ENCODE data around the gene ADGRA1.
"Not testable (repeated sequence)": the region's sequence is repeated elsewhere in the genome, so short reads cannot be mapped to it uniquely, and the experiment has no call there.

ADGRA1 gene

DNA sequence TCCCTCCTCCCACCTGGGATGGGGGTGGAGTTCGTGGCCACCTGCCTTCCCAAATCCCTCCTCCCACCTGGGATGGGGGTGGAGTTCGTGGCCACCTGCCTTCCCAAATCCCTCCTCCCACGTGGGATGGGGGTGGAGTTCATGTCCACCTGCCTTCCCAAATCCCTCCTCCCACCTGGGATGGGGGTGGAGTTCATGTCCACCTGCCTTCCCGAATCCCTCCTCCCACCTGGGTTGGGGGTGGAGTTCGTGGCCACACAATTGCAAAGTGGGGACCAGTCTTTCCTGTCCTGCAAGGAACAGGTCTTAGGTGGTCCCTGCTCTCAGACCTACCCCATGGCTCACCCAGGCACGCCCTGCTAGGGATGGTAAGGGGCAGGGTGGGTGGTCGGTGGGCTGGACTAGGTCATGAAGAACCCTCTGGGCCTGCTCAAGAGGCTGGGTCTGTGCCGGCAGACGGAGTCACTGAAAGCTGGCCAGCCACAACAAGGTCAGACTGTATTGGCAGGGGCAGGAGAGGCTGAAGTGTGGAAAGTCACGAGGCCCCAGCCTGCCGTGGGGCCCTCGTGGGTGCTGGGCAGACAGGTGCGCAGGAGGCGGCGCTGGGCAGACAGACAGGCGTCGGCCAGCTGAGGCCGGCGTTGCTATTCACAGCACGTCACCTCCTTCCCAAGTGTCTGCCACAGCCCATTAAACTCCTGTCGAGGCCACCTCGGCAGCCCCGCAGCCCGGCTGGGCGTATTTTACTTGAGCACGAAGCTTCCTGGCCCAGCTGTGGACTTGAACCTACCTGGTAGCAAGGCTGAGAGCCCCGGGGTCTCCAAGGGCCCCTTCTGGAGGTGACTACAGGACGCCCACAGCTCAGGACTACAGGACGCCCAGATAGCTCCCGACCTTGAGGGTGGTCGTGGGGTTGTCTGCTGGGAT lies 76.4 kb downstream of the ADGRA1 start:
- DNase-seq (ENCODE audit: low spot score): no peak

GRCh38 chr10:133164816-133165555 lies 77.3 kb downstream of the ADGRA1 start:
- no peak for DNase-seq (ENCODE audit: low spot score)

DNA sequence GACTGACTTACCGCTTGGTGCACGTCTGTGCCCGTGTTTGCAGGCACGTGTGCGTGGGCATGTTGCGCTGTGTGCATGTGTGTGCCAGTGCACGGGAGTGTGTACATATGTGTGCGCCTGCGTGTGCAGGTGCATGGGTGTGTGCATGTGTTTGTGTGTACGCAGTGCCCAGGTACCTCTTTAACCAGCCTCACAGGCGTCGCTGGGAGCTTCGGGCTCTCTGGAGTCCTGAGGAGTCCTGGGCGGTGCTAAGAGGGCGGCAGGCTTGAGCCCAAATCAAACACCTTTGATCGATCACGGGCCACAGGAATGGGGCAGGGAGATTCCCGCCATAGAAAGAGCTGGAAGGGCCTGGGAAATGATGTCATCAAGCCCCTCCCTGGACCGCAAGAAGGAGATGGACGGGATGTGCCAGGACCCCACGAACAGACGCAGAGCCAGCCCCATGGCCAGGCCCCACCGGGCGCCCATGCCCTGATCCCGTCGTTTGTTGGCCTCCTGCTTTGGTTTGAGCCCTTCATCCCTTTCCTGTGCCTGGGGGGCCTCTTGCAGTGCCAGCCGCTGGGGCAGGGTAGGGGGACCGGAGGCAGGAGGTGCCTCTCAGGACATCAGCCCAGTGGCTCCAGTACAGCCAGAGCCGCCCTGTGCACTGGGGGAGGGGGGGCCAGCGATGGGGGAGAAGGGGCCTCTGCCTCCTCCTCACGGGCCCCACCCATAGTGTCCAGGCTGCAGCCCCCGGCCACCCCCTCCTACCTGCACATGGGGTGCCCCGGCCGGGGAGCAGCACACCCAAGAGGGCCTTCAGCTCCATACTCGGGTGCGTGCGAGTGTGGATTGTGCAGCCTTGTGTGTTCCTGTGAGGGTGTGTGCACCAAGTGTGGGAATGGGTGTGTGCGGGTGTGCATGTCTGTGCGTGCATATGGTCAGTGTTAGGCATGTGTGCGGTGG lies 78.1 kb downstream of the ADGRA1 start:
- no peak for DNase-seq (ENCODE audit: low spot score)

DNA sequence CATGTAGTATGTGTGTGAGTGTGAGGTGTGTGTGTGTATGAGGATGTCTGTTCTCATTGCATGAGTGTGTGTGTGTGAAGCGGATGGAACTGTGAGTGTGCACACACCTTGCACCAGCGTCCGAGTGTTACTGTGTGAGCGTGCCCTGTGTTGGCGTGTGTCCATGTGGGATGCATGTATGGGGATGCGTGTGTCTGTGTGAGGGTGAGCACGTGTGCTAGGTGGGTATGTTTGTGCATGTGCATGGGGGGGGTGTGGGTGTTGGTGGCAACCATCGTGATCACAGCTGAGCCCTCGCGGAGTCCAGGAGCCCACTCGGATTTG lies 78.7 kb downstream of the ADGRA1 start:
- no peak for DNase-seq (ENCODE audit: low spot score)

DNA sequence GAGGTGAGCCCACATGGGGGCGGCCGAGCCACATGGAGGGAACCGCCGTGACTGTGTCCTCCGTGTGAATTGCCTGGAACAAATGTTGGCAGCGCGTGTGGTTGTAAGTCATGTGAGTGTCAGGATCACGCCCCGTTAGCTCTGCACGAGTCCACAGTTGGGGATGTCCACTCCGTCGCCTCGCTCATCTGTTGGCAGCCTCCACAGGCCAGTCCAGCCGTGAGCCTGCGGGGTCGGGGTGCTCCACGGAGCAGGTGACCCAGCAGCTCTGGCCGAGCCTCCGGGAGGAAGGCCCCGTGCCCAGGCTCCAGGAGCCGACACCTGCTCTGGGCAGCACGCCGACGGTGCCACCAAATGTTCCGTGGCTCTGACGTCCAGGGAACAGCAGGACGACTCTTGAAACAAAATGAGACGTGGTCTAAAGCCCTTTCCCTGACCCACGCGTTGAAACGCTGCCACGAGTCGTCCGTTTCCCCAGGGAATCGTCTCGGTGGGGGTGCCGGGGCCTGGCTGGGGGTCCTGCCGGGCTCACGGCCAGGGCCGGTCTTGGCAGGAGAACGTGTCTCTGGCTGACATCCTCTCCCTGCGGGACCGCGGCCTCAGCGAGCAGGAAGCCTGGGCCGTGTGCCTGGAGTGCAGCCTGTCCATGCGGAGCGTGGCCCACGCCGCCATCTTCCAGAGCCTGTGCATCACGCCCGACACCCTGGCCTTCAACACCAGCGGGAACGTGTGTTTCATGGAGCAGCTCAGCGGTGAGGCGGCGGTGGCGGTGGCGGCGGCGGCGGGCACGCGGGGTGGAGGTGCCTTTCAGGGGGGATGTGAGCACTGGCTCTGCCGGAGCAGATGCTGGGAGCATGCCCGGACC lies 79.3 kb downstream of the ADGRA1 start:
- no peak for DNase-seq (ENCODE audit: low spot score)

DNA sequence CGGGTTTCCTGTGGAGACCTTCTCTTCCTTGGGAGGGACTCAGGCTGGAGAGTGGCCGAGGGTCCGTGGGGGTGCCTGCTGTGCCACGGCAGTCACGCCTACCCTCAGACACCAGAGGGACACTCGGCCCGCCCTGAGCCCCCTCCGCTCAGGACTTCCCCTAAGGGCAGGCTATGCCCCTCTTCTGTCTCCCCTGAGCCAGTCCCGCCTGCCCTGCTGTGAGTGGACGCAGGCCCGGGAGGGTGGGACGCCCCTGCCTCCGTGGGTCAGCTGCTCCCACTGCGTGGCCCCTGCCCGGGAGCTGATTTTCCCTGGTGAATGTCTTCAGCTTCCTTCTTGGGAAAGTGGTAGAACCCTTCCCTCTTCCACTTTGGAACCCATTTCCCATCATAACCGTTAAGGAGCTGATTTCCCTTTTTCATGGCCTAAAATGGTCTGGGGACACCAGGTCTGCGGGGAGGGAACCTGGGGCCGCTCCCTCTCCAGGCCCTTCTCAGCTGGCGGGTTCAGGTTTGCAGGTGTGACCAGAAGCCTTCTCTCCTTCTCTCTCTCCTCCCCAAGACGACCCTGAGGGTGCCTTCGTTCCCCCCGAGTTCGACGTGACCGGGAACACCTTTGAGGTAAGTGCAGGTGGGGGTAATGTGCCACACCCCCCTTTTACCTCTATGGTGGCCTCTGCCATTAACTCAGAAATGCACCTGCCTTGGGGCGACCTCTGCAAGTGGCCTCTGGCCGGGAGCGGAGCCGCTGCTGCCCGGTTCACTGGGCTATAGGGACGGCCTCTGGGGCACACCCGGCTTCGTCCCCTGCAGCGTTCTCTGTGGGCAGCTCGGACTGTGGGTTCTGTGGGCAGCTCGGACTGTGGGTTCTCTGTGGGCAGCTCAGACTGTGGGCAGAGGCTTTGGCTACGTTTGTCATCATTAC lies 80.2 kb downstream of the ADGRA1 start:
- no peak for DNase-seq (ENCODE audit: low spot score)

GRCh38 chr10:133168617-133169031 lies 80.9 kb downstream of the ADGRA1 start:
- no peak for DNase-seq (ENCODE audit: low spot score)

GRCh38 chr10:133169173-133169947 lies 81.6 kb downstream of the ADGRA1 start:
- DNase-seq (ENCODE audit: low spot score): no peak

DNA sequence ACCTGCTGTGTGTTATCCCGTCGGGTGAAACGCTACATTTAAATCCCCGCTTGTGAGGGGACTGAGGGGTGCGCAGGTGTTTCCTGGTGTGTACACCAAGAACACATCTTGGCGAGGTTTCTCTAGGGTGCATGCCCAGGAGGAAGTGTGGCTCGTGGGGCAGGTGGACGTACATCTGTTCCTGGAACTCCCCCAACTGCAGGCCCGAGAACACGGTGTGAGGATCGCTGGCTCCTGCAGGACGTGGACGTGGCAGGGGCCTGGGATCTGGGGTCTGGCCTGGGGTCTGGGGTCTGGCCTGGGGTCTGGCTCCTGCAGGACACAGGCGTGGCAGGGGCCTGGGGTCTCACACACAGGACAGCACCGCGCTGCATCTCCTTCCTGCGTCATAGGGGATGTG lies 82.4 kb downstream of the ADGRA1 start:
- no peak for DNase-seq (ENCODE audit: low spot score)

DNA sequence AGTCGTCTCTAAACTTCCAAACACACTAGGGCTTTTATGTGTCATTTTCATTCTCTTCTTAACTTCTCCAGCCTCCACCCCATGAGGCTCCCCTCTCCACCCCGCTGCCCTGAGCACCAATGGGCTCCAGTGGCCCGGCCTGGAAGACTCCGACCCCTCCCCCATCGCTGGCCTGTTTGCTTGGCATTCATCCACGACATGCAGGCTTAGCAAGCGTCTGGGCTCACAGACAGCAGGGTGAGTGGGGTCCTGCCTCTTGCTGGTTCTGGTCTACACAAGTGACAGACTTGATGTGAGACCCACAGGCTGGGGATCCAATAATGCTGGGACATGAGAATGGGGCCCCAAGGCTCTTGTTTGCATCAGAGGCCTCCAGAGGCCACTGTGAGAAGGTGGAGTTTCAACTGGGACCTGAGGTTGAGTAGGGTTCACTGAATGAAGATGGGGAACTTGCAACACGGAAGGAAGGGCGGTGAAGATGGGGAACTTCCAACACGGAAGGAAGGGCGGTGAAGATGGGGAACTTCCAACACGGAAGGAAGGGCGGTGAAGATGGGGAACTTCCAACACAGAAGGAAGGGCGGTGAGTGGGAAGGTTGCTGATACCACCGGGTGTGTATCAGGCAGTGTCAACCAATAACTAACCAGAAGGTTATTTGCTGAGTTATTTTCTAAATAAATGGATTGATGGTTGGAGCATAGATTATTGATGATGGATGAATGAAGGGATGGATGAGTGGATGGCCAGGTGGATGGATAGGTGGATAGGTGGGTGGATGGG lies 86.3 kb downstream of the ADGRA1 start:
- DNase-seq (ENCODE audit: low spot score): no peak

DNA sequence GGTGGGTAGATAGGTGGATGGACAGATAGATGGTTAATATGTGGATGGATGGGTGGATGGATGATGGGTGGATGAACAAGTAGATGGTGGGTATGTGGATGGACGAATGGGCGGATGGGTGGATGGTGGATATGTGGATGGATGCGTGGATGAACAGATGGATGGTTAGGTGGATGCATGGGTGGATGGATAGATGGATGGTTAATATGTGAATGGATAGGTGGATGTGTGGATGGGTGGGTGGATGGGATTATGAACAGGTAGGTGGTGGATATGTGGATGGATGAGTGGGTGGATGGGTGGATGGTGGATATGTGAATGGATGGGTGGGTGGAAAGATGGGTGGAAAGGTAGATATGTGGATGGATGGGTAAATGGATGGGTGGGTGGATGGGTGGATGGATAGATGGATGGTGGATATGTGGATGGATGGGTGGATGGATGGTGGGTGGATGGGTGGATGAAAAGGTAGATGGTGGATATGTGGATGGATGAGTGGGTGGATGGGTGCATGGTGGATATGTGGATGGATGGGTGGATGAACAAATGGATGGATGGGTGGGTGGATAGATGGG lies 87.1 kb downstream of the ADGRA1 start:
- DNase-seq (ENCODE audit: low spot score): no peak

DNA sequence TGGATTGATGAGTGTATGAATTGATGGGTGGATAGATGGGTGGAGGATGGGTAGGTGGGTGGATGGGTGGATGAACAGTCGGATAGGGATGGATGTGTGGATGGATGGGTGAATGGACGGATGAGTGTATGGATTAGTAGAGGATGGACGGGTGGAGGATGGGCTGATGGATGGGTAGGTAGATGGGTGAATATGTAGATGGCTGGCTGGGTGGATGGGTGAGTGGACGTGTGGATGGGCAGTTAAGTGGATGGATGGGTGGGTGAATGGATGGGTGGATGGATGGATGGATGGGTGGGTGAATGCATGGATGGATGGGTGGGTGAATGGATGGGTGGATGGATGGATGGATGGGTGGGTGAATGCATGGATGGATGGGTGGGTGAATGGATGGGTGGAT lies 87.9 kb downstream of the ADGRA1 start:
- not testable (repeated sequence) for DNase-seq (ENCODE audit: low spot score)

GRCh38 chr10:133176546-133176945 lies 88.8 kb downstream of the ADGRA1 start:
- no peak for DNase-seq (ENCODE audit: low spot score)

GRCh38 chr10:133177380-133178157 lies 89.8 kb downstream of the ADGRA1 start:
- DNase-seq (ENCODE audit: low spot score): no peak

DNA sequence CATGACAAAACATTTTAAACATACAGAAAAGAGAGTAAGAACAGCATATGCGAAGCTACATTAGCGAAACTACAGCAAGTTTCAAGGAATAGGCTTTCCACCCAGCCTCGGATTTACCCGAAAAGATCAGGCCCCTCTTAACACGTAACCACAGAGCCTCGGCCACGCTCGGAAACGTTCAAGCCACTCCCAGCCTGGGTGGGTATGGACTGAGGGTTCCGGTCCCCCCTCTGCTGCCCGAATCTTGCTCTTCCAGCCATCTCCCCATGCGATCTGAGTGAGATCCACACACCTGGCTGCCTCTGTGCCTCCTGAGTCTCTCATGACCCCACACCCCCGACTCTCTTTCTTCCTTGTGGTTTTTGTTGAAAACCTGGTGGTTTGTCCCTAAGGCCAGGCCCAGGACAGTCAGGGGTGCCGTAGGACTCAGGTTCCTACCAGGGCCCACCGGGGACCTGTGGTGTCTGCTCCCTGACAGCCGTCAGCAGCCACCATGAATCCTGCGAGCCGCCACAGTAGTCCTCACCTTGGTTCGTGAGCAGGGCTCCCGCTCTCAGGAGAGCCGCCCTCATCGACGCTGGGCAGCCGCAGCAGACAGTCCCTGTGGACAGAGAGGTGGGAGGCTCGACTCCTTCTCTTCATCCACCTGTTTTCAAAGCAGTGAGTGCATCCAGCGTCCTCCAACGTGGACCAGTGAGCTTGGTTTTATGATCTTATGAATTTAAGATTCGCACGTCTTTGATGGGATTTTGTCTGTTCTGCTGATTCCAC lies 90.8 kb downstream of the ADGRA1 start:
- DNase-seq (ENCODE audit: low spot score): no peak

DNA sequence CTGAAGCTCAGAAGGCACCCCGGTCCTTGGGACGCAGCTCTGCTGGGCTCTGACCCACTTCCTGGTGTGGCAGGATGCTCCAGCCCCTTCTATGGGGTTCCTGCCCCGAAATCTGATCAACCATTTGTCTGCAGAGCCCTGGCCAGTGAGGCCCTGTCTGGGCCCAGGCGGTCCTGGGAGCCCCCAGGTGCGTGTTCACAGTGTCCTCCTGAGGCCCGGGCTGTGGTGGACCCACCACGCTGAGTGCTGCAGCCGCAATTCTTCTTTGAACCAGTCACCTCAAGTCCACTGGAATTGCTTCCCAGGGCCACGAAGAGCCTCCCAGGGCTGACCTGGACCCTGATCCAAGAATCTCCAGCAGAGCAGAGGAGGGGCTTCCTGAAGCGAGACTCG lies 91.4 kb downstream of the ADGRA1 start:
- DNase-seq (ENCODE audit: low spot score): no peak

GRCh38 chr10:133179651-133180050 lies 91.9 kb downstream of the ADGRA1 start:
- DNase-seq (ENCODE audit: low spot score): no peak
